B cell (primary cell): ENCODE measurements around the gene CDKN1A. TPM values are rescaled to one million over a fixed set of nuclear protein-coding genes. Genes with fewer than 3 reads are reported as not detected.

Source experiments
- ATAC-seq: fragments of 200-7000 bp; cut with Tn5 transposase; one replicate; pipeline ENCODE4 v1.10.0; 2021; ENCODE audit warnings: low read depth, mild to moderate bottlenecking, moderate number of reproducible peaks, moderate library complexity
- CTCF ChIA-PET: fragments of 350-600 bp; sonication (Branson Sonifier 250); formaldehyde crosslinking; loops from one replicate; lab custom pipeline; 2021; ENCODE audit warnings: antibody characterized with exemption, inconsistent platforms; lab: Charles Lee
- POLR2A ChIA-PET: fragments of 350-600 bp; sonication (Branson Sonifier 250); formaldehyde crosslinking; loops from one replicate; lab custom pipeline; 2021; ENCODE audit warnings: antibody characterized with exemption; lab: Charles Lee
- DNase-seq: peaks from one replicate; pipeline ENCODE4 v3.0.0; 2013
- H2AFZ ChIP-seq: 2 replicates; pipeline ENCODE4 v1.6.1; 2012; ENCODE audit warnings: mild to moderate bottlenecking, low read depth, low read length; ENCODE audit not compliant: insufficient read depth, poor library complexity, severe bottlenecking
- H3K27ac ChIP-seq, 2 donors: 1 replicate in 1 of 2; 2 replicates in 1 of 2; pipeline ENCODE4 v1.5.1; 2012 to 2013; ENCODE audit warnings: low read length in 2 of 2, mild to moderate bottlenecking in 2 of 2, moderate library complexity in 1 of 2
- H3K27me3 ChIP-seq, 4 experiments: fragments of 200-600 bp in 1 of 4; sonication (generic) in 1 of 4; replicated peaks in 1 of 4; 1 replicate in 2 of 4; 2 replicates in 2 of 4; pipeline versions ENCODE4 v1.6.1 to v1.7.0; 2013 to 2016; ENCODE audit warnings: low read length in 3 of 4, mild to moderate bottlenecking in 2 of 4, mixed read lengths in 1 of 4, moderate library complexity in 1 of 4; ENCODE audit not compliant: insufficient read depth in 4 of 4, control insufficient read depth in 3 of 4; ENCODE audit errors: control extremely low read depth in 1 of 4
- H3K36me3 ChIP-seq, 2 experiments: replicated peaks in 1 of 2; 1 replicate in 1 of 2; 2 replicates in 1 of 2; pipeline versions ENCODE4 v1.6.1 to v1.7.1; 2013; ENCODE audit warnings: low read length in 1 of 2; ENCODE audit not compliant: insufficient read depth in 2 of 2, control insufficient read depth in 1 of 2; ENCODE audit errors: control extremely low read depth in 1 of 2, extremely low read depth in 1 of 2
- H3K4me1 ChIP-seq, 2 donors: fragments of 200-600 bp in 1 of 2; sonication (generic) in 1 of 2; 1 replicate in 1 of 2; 2 replicates in 1 of 2; pipeline versions ENCODE4 v1.5.1 to v1.6.1; 2013 to 2017; ENCODE audit warnings: low read length in 2 of 2; ENCODE audit not compliant: control insufficient read depth in 2 of 2, insufficient read depth in 2 of 2
- H3K4me2 ChIP-seq: replicated peaks from 2 replicates; pipeline ENCODE3; 2012; ENCODE audit warnings: mild to moderate bottlenecking, low read depth, low read length; ENCODE audit not compliant: poor library complexity, severe bottlenecking
- H3K4me3 ChIP-seq, 5 experiments: fragments of 200-600 bp in 1 of 5; sonication (generic) in 1 of 5; 1 replicate in 3 of 5; 2 replicates in 2 of 5; pipeline versions ENCODE4 v1.5.1 to v1.7.0; 2011 to 2016; ENCODE audit warnings: low read length in 4 of 5, mild to moderate bottlenecking in 4 of 5, low read depth in 2 of 5, control low read depth in 1 of 5, moderate library complexity in 1 of 5; ENCODE audit not compliant: insufficient read depth in 1 of 5; ENCODE audit errors: control extremely low read depth in 1 of 5, extremely low read depth in 1 of 5
- H3K79me2 ChIP-seq: fragments of 200-600 bp; sonication (generic); one replicate; pipeline ENCODE4 v1.6.0; 2016; ENCODE audit warnings: low read length; ENCODE audit not compliant: control insufficient read depth, insufficient read depth
- H3K9ac ChIP-seq: fragments of 200-600 bp; sonication (generic); 2 replicates; pipeline ENCODE4 v1.6.1; 2017; ENCODE audit warnings: mild to moderate bottlenecking, low read length, moderate library complexity
- H3K9me3 ChIP-seq, 3 donors: one replicate each; pipeline versions ENCODE4 v1.6.1 to v1.7.1; 2013; ENCODE audit warnings: low read length in 2 of 3; ENCODE audit not compliant: control insufficient read depth in 2 of 3, insufficient read depth in 1 of 3; ENCODE audit errors: control extremely low read depth in 1 of 3
- H4K20me1 ChIP-seq: 2 replicates; pipeline ENCODE4 v1.6.0; 2012; ENCODE audit warnings: mild to moderate bottlenecking, low read length; ENCODE audit not compliant: insufficient read depth, control insufficient read depth, poor library complexity, severe bottlenecking
- H3K27ac Mint-ChIP-seq: one replicate; pipeline ENCODE4 v1.8.0; 2021; ENCODE audit warnings: mixed read lengths
- H3K27me3 Mint-ChIP-seq: one replicate; pipeline ENCODE4 v1.8.0; 2021; ENCODE audit warnings: mixed read lengths
- H3K4me1 Mint-ChIP-seq: one replicate; pipeline ENCODE4 v1.8.0; 2021; ENCODE audit warnings: mixed read lengths
- H3K4me3 Mint-ChIP-seq: one replicate; pipeline ENCODE4 v1.8.0; 2021; ENCODE audit warnings: mixed read lengths
- H3K9me3 Mint-ChIP-seq: one replicate; pipeline ENCODE4 v1.8.0; 2022; ENCODE audit warnings: mixed read lengths; ENCODE audit not compliant: insufficient read depth
- CTCF ChIP-seq: fragments of 200-600 bp; IDR thresholded peaks from one replicate; pipeline ENCODE4 v1.8.0; 2022; ENCODE audit warnings: antibody characterized with exemption, mild to moderate bottlenecking
- EZH2 ChIP-seq: IDR thresholded peaks from 2 replicates; pipeline ENCODE4 v1.6.1; 2012; ENCODE audit warnings: borderline replicate concordance, low read depth, mild to moderate bottlenecking, moderate library complexity, low read length; ENCODE audit not compliant: insufficient read depth, poor library complexity, severe bottlenecking
- WGBS: methylation state at CpG from one replicate; pipeline ENCODE4 v1.1.5; 2013; ENCODE audit warnings: missing lambda C conversion rate; ENCODE audit not compliant: insufficient coverage; 5-methylcytosine and 5-hydroxymethylcytosine counted together
- intact Hi-C: fragments of 100-400 bp; cut with micrococcal nuclease; formaldehyde crosslinking; loops from one replicate; pipeline ENCODE4 v1.10.0; 2022
- polyA plus RNA-seq: library from polyadenylated mRNA; depleted of rRNA; stranded (reverse); fragments of >200 nt; gene quantifications from 2 replicates; pipeline ENCODE4 v1.2.3, GENCODE V29; 2012
- total RNA-seq, 2 donors: library from RNA; stranded (reverse); fragments of 120-200 nt in 1 of 2; gene quantifications; 1 replicate in 1 of 2; 2 replicates in 1 of 2; pipeline versions ENCODE4 v1.2.3 to v1.2.4, GENCODE V29; 2013 to 2022

The CDKN1A gene
- total and polyA plus RNA-seq, 2 donors (not counting 1 experiment from before 2014, with no cell fraction given), result 45.5 to 352 TPM

GRCh38 chr6:36718560-36718959, 40.0 kb downstream of the CDKN1A start:
- Histone ChIP-seq H3K9me3 (peaks cover 0 to 9% (median 0%) of the 10 kb centered on the region in 3 donors), H3K4me1 (peaks cover 17 to 19% of the 10 kb centered on the region in 2 donors), H4K20me1 (no peaks in the 10 kb centered on the region), H3K27ac (no peak overlapping the region), H3K27me3 (no peaks in the 10 kb centered on the region), H3K79me2 (no peaks in the 10 kb centered on the region), H2AFZ (no peak overlapping the region), H3K36me3 (no peaks in the 10 kb centered on the region), H3K4me2 (no peak overlapping the region), H3K9ac (no peak overlapping the region), H3K4me3 (no peak overlapping the region)
- Mint-ChIP-seq H3K27ac (no peak overlapping the region), H3K4me1 (peaks cover 17% of the 10 kb centered on the region), H3K27me3 (no peaks in the 10 kb centered on the region), H3K9me3 (no peaks in the 10 kb centered on the region), H3K4me3 (no peak overlapping the region)
- ATAC-seq (no peak), DNase-seq (no peak)
- no peak for TF ChIP-seq EZH2
- TF ChIP-seq CTCF, result no peak
- ChIA-PET CTCF (interaction anchor here (0.7 to 11.6 kb wide), 3 partner anchors 36 to 481 kb away, joined by 3 to 88 read pairs (median 19); partner anchors contain the start of gene CDKN1A), POLR2A (interaction anchor here (0.8 kb wide), 1 partner anchor 37 kb away, joined by 4 read pairs; no protein-coding TSS in a partner anchor)
- intact Hi-C loops, result no loop called here
- 80% methylated on average over 3 of the region's 5 CpGs for WGBS

- Histone ChIP-seq H4K20me1 (no peaks in the 10 kb centered on the region), H3K4me1 (peaks cover 17 to 19% of the 10 kb centered on the region in 2 donors), H3K36me3 (no peaks in the 10 kb centered on the region), H2AFZ (no peak overlapping the region), H3K4me3 (no peak overlapping the region), H3K9ac (no peak overlapping the region), H3K79me2 (no peaks in the 10 kb centered on the region), H3K9me3 (peaks cover 0 to 9% (median 0%) of the 10 kb centered on the region in 3 donors), H3K27ac (no peak overlapping the region), H3K4me2 (no peak overlapping the region), H3K27me3 (no peaks in the 10 kb centered on the region)
- H3K4me3 Mint-ChIP-seq, result no peak overlapping the region
- H3K27me3 Mint-ChIP-seq, result no peaks in the 10 kb centered on the region
- no peak for ATAC-seq
- peaks cover 17% of the 10 kb centered on the region for H3K4me1 Mint-ChIP-seq
- no peak for TF ChIP-seq CTCF
- TF ChIP-seq EZH2, result no peak
- ChIA-PET CTCF (interaction anchor here (1.2 to 11.6 kb wide), 3 partner anchors 36 to 95 kb away, joined by 4 to 88 read pairs (median 19); partner anchors contain the start of gene CDKN1A), POLR2A (interaction anchor here (0.8 kb wide), 1 partner anchor 36 kb away, joined by 4 read pairs; no protein-coding TSS in a partner anchor)
- intact Hi-C loops, result no loop called here
- no peak overlapping the region for H3K27ac Mint-ChIP-seq
- DNase-seq, result no peak
- WGBS, result 91% methylated on average over 5 of the region's 7 CpGs
- H3K9me3 Mint-ChIP-seq, result no peaks in the 10 kb centered on the region
These were observed 40.6 kb downstream of the CDKN1A start for GRCh38 chr6:36719126-36719525.
